Suppressor macrophage treated with lipopolysaccharide for 1 hour (primary cell): ENCODE data around the gene OPCML.

Experiments
- DNase-seq, 3 donors: peaks; one replicate each; pipeline ENCODE4 v3.0.0-alpha.2; 2020 to 2022

The OPCML gene

DNA sequence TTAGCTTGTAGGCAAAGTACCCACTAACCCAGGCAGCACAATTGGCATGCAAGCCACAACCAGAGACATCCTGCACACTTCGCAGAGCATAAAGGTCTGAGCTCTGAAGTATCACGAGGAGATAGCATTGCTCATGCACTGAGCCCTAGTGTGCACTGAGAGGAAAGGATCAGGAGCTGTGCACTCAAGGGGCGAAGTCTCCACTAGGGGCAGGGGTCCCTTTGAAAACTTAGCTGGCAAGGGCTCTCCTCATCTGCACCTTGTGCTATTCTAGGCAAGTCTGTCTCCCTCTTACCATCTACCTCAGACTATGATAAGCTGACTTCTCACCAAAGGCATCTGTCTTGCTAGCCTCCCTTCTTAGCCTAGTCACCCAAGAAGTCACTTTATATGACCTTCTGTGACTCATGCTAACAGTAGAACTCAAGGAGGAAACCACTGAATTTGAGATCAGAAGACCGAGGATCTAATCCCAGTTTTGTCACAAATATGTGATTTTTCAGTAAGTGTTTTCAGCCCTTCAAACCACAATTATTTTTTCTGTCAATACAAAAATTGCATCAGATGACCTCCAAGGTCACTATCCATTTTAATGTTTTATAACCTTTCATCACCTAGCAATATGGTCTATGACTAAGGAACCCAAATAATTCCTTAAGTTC, 1083.8 kb downstream of the OPCML start:
- no peak for DNase-seq

DNA sequence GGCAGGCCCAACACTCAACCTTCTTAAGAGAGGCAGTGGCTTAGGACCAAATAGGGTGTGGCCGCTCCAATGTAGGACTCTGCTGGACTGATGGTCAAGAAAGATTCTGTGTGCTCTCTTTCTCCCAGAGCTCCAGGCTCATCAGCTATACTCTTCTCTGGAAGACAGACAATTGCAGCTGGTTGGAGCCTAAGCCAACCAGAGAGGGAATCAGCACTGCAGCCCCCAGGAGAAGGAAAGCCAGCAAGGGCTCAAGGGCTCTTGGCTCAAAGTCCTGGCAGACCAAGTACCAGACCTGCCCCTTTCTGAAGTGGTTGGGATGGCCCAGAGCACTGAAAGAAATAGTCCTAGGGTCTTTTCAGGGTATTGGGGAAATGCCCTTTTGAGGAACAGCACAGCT, 1084.5 kb downstream of the OPCML start:
- no peak for DNase-seq

DNA sequence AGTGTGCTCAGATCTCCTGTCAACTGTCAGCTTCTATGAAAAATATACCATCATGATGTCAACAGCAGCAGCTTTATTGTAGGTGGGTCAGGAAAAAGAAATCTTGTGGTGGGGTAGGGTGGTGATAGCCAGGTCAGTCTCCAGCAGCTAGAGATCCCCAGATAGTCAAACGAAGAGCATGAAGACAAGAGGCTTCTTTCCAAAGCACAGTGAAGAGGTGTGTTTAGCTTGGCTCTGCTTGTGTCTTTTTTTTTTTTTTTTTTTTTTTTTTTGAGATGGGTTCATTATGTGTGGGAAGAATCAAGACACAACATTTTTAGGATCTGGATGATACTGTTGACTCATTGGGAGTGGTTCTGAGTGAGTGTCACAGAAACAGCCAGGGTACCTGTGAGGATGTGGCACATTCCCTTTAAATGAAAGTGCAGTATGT, 1086.4 kb downstream of the OPCML start:
- DNase-seq: no peak

DNA sequence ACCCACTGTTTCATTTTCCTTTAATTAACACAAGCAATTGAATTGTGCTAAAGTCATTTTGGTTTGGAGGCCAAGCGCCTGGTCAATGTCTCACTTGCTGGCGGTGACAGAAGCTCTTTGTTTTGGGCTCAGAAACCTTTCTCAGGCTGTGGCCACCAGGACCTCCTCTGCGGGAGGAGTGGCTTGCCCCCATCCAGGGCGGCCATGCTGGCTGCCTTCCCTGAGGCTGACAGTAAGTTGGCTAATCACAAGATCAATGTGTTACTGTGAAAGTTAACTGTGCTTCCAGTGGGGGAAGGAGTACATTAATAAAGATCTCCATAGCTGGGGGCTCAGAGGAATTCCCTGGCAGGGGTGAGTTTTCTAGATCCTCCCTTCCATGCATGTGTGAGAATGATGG, 1087.4 kb downstream of the OPCML start:
- DNase-seq: no peak

DNA sequence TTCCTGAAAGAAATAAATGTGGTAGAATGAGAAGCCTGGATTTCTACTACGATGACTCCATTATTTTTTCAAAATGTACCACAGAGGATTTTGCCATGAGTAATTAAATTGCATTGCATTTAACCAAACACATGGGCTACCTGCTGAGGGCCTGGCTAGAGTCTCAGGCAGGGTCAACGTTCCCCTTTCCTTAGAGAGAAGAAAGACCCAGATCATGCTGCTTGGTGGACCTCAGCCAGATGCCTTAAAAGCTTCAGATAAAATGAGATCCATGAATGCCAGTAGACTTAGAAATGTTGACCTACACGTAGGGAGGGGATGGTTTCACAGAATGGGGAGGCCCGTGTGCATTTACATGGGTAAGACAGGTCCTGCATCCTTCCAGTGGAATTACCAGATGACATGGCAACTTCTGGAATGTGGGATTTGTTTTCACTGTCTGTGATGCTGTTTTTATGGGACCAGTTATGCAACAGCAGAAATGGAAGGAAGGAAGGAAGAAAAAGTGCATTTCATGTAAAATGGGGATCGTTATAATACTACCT, 1092.5 kb downstream of the OPCML start:
- no peak for DNase-seq

DNA sequence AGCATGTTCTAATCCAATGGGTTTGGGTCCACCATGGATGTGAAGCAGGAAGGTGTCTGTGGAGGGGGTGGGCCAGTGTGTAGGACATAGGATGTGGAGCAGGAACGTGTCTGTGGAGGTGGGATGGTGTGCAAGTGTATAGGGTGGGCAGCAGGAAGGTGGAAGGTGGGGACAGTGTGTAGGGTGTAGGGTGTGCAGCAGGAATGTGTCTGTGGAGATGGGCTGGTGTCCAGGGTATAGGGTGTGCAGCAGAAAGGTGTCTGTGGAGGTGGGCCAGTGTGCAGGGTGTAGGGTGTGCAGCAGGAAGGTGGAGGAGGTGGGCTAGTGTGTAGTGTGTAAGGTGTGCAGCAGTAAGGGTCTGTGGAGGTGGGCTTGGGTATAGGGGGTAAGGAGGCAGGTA, 1093.9 kb downstream of the OPCML start:
- no peak for DNase-seq

DNA sequence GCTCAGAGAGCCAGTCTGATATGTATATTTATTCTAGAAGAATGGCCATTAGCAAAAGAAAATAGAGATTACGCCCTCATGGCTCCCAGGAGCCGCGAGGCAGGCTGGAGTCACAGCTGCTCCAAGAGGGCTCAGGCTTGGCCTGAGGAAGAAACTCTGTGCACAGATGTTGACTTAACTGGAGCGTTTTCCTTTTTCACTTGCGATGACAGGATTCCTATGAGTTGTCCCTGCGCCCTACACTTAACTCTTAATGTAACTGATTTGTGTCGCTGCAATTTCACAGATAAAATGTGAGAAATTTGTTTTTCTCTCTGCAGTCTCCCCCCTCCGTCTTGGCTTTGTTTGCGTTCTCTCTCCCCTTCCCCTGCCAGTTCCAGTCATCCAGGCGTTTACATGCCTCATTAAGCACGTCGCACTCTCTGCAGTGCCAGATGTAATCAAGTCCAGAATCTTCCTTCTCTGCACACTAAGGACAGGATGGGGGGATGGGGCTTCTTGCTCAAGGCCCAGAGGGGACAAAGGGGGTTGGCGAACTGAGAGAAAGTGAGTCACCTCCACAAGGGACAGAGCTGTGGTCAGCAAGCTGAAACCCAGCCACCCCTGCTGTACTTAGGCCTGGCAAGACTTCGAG, 1101.8 kb downstream of the OPCML start:
- no peak for DNase-seq

DNA sequence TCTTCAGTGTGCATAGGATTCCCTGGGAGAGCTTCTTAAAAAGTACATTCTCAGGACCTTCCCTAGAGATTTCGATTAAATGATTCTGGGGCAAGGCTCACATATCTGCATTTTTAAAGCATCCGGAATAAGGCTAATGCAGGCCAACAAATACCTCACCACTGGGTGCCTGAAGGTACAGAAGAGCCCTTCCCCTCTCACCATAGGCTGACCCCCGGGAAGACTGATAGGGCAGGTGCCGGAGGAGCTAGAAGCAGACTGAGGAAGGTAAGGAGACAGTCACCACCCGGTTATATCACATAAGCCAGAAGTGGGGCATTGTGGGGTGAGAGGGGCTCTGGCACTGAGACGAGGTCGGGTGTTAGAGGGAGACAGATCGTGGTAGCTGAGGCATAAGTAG, 1102.6 kb downstream of the OPCML start:
- no peak for DNase-seq

DNA sequence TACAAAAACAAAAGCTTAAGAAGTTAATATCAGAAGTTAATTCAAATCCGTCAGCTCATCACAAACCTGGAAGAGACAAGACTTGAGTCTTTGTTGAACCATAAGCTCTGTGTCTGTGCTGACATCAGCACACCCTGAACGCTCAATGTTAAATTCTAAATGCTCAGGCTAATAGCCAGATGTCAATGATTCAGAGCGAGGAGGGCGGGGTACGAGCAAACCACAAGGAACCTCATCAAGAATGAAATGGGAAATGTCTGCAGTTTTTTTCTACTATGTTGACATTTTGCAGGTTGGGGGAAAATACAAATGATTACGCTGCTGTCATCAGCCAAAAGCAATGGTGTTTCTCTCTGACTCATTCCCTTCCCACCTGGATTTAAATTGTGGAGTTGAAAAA, 1104.7 kb downstream of the OPCML start:
- no peak for DNase-seq

DNA sequence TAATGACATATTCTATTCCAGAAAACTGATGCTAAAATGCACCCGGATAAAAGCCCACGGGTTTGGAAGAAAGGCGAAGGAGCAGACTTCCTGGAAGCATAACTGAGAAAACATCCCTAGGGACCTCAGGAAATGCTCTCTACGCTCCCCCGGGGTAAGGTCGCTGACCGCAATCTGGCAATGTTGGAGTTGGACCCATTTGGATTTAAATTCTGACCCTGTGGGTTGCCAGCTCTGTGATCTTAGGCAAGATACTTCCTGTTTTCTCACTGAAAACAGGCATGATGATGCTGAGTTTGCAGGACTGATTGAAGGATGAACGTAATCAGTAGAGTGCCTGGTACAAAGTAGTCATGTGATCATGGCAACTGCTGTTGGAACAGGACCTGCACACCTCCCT, 1107.9 kb downstream of the OPCML start:
- no peak for DNase-seq

DNA sequence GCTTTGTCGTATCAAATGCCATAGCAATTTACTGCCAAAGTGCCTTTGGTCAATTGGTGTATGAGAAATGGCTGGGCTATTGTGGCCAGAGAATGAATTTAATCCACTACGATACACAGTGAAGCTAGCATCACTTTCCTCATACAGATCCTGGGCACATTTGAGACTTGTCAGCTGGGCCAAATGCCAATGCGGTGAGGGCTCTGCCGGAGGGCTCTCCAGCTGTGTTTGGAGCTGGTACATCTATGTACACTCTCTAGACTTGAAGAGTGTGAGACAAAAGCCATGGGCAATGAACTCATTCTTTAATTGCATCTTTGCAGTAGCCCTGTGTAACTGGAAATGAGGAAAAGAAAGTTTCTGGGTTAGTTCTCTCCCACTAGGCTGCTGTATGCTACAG, 1109.0 kb downstream of the OPCML start:
- no peak for DNase-seq

DNA sequence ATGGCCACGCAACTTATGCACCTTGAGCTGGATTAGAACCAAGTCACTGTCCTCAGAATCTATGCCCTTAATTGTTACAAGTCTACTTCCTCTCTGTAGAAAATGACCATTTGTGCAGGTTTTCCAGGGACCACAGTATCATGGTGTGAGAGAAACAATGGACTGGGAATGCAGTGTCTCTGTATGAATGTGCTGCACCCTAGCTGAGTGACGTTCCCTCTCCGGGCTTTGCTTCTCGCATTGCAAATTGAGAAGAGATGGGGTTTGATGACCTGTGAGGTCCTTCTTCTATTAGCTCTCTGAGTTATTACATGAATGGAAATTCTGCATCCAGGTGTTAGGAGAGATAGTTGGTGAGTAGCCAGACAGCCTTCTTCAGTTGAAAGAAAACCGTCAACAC, 1109.6 kb downstream of the OPCML start:
- DNase-seq: no peak

DNA sequence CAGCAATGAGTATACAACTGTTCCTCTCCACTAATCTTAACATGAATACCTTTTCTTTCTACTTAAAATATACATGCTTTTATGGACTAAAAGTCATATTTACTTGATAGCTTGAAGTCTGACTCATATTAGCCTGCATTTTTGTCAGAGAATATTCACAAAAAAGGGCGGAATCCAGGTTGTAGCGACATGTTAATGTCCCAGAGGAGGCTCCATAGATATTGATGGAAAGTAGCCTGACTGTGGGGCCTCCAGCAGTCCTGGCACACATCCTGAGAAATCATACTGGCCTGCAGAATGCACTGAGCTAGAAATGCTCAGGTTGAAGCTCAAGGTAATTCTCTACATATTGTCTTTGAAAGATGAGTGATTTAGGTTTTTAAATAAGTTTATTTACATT, 1110.7 kb downstream of the OPCML start:
- DNase-seq: no peak

DNA sequence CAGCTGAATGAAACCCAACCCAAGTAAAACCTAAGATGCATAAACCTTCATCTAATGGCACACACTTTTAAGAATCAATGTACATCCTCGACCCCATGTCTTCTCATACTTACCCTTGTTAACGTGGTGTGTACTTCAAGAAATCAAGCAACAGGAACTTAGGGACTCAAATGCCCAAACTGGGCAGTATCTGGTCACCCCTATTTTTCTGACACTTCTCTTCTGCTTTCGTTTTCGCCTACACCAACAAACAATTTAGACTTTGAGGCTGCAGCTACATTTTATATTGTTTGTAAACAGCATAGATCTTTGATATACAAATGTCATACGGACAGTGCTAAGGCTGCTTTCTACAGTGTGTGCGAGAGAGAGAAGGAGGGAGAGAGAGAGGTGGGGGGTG, 1117.8 kb downstream of the OPCML start:
- DNase-seq: no peak

DNA sequence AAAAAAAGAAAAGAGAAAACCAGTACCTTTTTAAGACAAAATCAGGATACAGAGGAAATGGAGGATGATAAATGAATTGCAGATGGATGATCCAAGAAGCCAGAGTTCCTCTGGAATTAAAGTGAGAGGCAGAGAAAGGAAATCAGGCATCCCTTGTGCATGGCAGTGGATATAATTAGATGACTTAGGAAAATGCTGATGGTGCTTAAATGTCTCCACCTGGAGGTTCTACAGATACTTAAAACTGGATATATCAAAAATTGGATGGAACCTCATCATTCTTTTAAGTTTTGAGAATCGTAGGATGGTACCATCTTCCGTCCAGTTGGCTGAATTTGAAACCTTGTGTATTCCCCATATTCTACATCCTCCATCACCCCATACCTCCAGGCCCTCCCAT, 1121.9 kb downstream of the OPCML start:
- DNase-seq: no peak

DNA sequence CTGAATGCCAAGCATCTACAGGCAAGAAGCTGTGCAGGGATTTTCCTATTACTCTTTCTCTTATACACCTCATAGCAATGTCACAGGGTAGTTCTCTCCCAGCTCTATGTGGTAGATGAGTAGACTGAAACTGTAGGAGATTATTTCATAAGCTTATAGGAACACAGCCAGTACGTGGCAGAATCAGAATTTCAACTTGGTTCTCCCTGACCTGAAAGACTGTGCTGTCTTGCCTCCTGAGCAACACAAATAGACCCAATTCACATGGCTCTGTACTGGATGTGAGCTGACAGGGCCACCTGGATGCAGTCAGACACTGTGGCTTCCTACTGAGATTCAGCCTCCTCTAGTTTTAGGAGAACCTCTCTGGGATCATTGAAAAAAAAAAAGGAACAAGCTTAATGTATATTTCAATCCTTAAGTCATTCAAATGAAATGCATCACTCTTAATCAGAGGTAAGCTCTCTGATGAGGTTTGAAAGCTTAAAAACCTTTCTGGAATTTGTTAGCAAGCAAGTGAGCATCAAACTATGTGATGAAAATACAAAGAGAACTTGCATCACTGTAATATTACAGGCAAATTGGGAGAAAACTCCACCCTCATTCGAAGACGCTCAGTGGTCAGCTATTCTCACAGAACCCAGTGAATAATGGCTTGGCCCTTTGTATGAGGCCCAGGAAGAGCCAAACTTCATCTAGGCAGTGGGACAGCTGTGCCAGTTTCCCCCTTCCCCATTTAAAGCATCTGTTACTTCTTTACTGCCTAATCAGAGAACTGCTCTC, 1122.5 kb downstream of the OPCML start:
- no peak for DNase-seq

DNA sequence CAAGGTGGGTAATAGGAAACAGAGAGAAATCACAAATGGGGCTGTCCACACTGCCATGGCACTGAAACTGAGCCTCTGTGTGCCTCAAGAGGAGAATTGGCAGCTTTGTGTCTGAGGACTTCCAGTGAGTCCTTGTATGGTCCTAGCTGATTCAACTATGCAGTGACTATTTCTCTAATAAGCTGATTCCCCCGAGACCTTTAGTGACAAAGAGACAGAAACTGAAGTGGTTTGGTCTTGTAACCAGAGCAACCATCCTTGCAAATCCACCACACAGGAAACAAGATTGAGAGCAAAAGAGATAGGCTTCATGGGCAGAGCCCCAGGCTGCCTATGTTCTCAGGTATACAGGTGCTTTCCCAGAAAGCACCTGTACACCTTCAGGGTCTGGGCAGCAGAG, 1123.4 kb downstream of the OPCML start:
- DNase-seq: no peak

DNA sequence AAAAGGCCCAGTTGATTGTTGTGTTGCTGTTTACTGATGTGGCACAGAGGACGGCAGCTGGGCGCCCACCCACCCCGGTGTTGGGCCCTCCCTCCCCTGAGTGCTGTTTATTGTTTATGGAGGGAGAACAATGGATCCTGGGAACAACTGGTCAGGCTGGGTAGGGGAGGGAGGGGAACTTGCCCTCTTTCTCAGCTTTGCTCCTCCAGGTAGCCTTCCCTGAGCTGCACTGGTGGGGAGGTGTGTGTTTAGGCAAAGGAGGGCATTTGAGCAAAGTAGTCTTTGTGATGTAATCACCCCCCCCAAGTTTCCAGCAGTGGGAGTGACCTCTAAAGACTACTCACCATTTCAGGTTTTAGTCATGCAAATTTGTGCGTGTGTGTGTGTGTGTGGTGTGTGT, 1126.6 kb downstream of the OPCML start:
- no peak for DNase-seq

DNA sequence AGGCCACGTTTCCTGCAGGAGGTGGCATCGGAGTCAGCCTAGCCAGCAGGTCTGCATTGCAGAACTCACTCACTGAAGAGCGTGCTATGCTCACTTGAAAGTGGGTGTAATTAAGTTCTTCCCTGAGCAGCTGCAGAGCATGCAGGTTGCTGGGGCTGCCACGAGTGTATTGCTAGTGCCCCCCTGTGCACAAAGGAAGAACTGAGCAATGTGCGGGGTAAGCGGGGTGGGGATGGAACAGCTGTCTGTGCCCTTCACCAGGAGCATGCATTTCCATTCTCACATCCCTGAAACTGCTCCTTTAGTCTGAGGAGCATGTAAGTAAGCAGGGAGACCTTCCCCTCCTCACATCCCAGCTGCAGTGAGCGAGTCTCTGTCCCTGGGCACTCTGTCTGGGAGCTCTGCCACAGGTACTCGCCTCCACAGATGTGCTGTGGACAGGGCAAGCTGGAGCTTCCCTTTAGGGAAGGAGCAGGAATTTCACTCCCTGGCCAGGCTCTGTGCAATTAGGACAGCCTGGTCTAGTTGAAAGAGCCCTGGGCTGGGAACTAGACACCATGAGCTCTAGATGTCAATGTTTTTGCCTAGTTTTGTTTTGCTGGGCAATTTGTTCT, 1130.1 kb downstream of the OPCML start:
- no peak for DNase-seq

DNA sequence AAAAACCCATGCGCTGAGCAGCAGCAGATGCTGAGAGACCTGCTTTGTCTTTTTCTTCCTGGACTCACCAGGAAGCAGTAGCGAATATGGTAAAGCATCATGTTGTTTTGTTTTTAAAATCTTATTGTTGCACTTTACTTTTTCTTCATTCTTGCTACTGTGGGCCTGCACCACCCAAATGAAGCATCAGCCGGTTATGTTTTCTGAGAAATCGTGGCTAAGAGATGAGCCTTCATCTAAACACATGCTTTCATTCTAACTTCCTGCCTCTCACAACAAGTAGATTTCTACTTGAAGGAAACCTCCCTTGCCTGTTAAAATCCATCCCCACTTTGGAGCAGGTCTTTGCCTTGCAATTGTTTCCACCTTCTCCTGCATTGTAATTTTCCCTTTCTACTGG, 1136.0 kb downstream of the OPCML start:
- DNase-seq: no peak

DNA sequence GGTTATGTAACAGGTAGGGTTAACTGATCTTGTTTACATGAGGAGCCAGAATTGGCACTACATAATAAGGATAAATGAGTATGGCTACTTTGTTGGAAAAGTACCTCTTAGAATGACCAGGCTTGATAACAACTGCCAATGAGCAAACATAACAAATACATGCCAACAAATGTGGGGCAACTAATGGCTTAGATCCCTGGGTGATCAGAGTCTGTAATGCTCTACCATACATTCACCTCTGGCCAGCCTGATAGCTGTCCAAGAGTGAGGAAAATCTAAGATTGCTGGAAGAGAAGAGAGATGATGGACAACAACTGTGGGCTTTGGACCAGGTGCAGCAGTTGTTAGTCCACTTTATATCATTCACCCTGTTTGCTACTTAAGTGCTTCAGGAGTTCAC, 1136.9 kb downstream of the OPCML start:
- DNase-seq: no peak

DNA sequence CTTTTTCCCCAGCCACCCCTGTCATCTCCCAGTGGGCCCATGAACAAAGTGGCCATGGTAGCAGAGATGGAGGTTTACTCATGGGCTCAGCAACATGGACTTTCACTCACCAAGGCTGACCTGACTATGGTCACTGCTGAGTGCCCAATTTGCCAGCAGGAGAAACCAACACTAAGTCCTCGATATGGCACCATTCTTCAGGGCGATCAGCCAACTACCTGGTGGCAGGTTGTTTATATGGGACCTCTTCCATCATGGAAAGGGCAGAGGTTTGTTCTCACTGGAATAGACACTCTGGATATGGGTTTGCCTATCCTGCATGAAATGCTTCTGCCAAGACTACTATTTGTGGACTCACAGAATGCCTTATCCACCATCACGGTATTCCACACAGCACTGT, 1152.8 kb downstream of the OPCML start:
- no peak for DNase-seq

DNA sequence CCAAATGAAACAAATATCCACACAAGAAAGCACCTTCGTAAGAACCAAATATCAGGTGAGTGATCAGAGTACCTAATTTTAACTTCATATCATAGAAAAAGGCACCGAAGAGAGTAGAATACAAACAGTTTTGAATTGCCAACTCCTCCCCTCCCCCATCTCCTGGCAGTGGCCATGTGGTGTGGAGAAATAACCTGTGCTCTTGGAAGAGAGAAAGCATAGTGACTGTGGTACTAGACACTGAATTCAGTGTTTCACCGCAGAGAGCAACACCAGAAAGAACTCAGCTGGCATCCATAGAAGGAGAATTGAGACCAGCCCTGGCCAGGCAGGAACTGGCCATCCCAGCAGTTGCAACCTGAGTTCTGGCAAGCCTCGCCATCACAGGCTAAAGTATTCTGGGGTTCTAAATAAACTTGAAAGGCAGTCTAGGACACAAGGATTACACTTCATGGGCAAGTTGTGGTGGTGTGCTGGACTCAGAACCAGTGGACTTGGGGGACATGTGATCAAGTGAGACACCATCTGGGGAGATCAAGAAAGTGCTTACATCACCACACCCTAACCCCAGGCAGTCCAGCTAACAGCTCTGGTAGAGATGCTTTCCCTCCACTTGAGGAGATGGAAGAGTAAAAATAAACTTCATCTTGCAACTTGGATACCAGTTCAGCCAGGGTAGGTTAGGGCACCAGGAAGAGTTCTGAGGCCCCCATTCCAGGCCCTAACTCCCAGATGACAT, 1158.7 kb downstream of the OPCML start:
- DNase-seq: no peak
